Measurements from ENCODE around the gene ETV3L. TPM values are rescaled to one million over a fixed set of nuclear protein-coding genes. Genes with fewer than 3 reads are reported as not detected.

ETV3L gene
- total and polyA plus RNA-seq, 4 donors: 0.10 to 0.17 (median 0.11) TPM; not detected in 1

- no peak overlapping the region for H3K27ac ChIP-seq (ENCODE audit: low read depth, low read length)
- no peaks in the 10 kb centered on the region for H3K27me3 ChIP-seq (ENCODE audit: control insufficient read depth, insufficient read depth, low read length)
- peaks cover 21% of the 10 kb centered on the region for H3K36me3 ChIP-seq (ENCODE audit: control insufficient read depth, insufficient read depth, low read length)
- no peak for DNase-seq (ENCODE audit: low read depth in 4 of 6, low spot score in 6 of 6)
- H3K4me1 ChIP-seq (ENCODE audit: control insufficient read depth, insufficient read depth, low read length): peaks cover 10% of the 10 kb centered on the region
- H3K4me3 ChIP-seq (ENCODE audit: low read depth, low read length): no peak overlapping the region
- no peaks in the 10 kb centered on the region for H3K9me3 ChIP-seq (ENCODE audit: control insufficient read depth, insufficient read depth, low read length)
- WGBS (ENCODE audit: insufficient coverage): no CpG with 5 or more reads among the region's 2 CpGs
Measured at GRCh38 chr1:157133426-157133825, 33.8 kb upstream of the ETV3L start.

- WGBS (ENCODE audit: insufficient coverage): no CpG with 5 or more reads among the region's 2 CpGs
- no peak for DNase-seq (ENCODE audit: low read depth in 4 of 6, low spot score in 6 of 6)
- H3K27ac ChIP-seq (ENCODE audit: low read depth, low read length): no peak overlapping the region
- no peaks in the 10 kb centered on the region for H3K27me3 ChIP-seq (ENCODE audit: control insufficient read depth, insufficient read depth, low read length)
- no peaks in the 10 kb centered on the region for H3K9me3 ChIP-seq (ENCODE audit: control insufficient read depth, insufficient read depth, low read length)
- H3K36me3 ChIP-seq (ENCODE audit: control insufficient read depth, insufficient read depth, low read length): peaks cover 22% of the 10 kb centered on the region
- peaks cover 9% of the 10 kb centered on the region for H3K4me1 ChIP-seq (ENCODE audit: control insufficient read depth, insufficient read depth, low read length)
- no peak overlapping the region for H3K4me3 ChIP-seq (ENCODE audit: low read depth, low read length)
Measured at GRCh38 chr1:157132616-157133167, 33.1 kb upstream of the ETV3L start.

GRCh38 chr1:157132111-157132510 lies 32.5 kb upstream of the ETV3L start:
- Histone ChIP-seq H3K27ac (ENCODE audit: low read depth, low read length) (no peak overlapping the region), H3K9me3 (ENCODE audit: control insufficient read depth, insufficient read depth, low read length) (no peaks in the 10 kb centered on the region), H3K27me3 (ENCODE audit: control insufficient read depth, insufficient read depth, low read length) (no peaks in the 10 kb centered on the region), H3K4me1 (ENCODE audit: control insufficient read depth, insufficient read depth, low read length) (peaks cover 3% of the 10 kb centered on the region), H3K4me3 (ENCODE audit: low read depth, low read length) (no peak overlapping the region), H3K36me3 (ENCODE audit: control insufficient read depth, insufficient read depth, low read length) (peaks cover 26% of the 10 kb centered on the region)
- 100% methylated on average over 2 of the region's 5 CpGs for WGBS (ENCODE audit: insufficient coverage)
- no peak for DNase-seq (ENCODE audit: low read depth in 4 of 6, low spot score in 6 of 6)

DNA sequence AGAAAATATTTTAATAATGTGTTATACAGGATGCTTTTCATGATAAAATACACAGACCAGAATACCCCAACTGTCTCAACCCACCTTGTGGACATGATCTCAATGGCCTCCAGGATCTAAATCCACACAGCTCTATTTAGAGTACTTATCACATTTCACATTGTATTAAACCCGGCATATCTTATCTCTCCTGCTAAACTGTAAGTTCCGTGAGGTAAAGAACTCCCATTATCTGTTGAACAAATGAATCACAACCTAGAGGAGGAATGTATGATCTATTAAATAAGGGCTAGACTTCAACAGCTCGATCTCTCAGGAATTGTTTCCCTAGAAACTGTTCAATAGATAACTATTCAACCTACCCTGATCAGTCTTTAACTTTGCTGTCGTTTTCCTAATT lies 31.7 kb upstream of the ETV3L start:
- no peaks in the 10 kb centered on the region for H3K9me3 ChIP-seq (ENCODE audit: control insufficient read depth, insufficient read depth, low read length)
- peaks cover 34% of the 10 kb centered on the region for H3K36me3 ChIP-seq (ENCODE audit: control insufficient read depth, insufficient read depth, low read length)
- no peak overlapping the region for H3K27ac ChIP-seq (ENCODE audit: low read depth, low read length)
- H3K4me1 ChIP-seq (ENCODE audit: control insufficient read depth, insufficient read depth, low read length): no peaks in the 10 kb centered on the region
- no peaks in the 10 kb centered on the region for H3K27me3 ChIP-seq (ENCODE audit: control insufficient read depth, insufficient read depth, low read length)
- no CpG with 5 or more reads among the region's 4 CpGs for WGBS (ENCODE audit: insufficient coverage)
- DNase-seq (ENCODE audit: low read depth in 4 of 6, low spot score in 6 of 6): no peak
- H3K4me3 ChIP-seq (ENCODE audit: low read depth, low read length): no peak overlapping the region

DNA sequence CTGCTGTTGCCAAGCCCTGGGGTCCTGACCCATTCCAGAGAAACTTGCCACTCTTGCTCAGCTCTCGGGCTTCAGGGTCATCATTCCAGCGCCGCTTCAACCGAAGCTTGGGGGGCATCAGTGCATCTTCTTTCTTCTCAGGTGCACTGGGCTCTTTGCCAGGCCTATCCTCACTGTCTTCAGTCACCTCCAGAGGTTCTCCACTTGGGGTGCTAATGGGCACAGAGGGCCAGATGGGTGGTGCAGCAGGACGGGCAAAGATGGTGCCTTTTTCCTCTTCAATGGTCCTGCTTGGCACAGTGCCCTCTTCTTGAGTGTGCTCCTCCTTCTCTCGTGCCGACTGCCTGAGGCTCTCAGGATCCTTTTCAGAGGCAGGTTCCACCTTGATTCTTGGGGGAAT lies 25.2 kb upstream of the ETV3L start:
- H3K27me3 ChIP-seq (ENCODE audit: control insufficient read depth, insufficient read depth, low read length): no peaks in the 10 kb centered on the region
- H3K4me3 ChIP-seq (ENCODE audit: low read depth, low read length): no peak overlapping the region
- no peak overlapping the region for H3K27ac ChIP-seq (ENCODE audit: low read depth, low read length)
- H3K4me1 ChIP-seq (ENCODE audit: control insufficient read depth, insufficient read depth, low read length): peaks cover 3% of the 10 kb centered on the region
- WGBS (ENCODE audit: insufficient coverage): 77% methylated on average over 7 of the region's 7 CpGs
- H3K36me3 ChIP-seq (ENCODE audit: control insufficient read depth, insufficient read depth, low read length): peaks cover 31% of the 10 kb centered on the region
- DNase-seq (ENCODE audit: low read depth in 4 of 6, low spot score in 6 of 6): no peak
- no peaks in the 10 kb centered on the region for H3K9me3 ChIP-seq (ENCODE audit: control insufficient read depth, insufficient read depth, low read length)

DNA sequence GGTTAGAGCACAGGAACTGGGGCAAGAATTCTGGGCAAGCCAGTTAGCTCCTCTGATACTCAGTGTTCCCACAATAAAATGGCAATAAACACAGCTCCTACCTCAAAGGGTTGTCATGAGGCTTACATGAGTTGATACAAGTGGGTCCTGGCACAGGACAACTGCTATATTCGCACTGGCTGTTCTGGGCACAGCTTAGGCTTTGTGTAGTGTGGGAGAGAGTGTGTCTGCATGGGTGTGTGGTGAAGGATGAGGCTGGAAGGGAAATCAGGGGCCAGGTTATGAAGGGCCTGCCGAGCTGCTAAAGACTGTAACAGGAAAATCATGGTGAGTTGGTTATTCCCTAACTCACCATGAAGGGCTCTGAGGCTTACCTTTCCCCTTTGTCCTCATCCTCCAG lies 19.8 kb upstream of the ETV3L start:
- Histone ChIP-seq H3K36me3 (ENCODE audit: control insufficient read depth, insufficient read depth, low read length) (peaks cover 12% of the 10 kb centered on the region), H3K27me3 (ENCODE audit: control insufficient read depth, insufficient read depth, low read length) (no peaks in the 10 kb centered on the region), H3K4me1 (ENCODE audit: control insufficient read depth, insufficient read depth, low read length) (no peaks in the 10 kb centered on the region), H3K27ac (ENCODE audit: low read depth, low read length) (no peak overlapping the region), H3K9me3 (ENCODE audit: control insufficient read depth, insufficient read depth, low read length) (no peaks in the 10 kb centered on the region), H3K4me3 (ENCODE audit: low read depth, low read length) (no peak overlapping the region)
- 100% methylated on average over 1 of the region's 2 CpGs for WGBS (ENCODE audit: insufficient coverage)
- no peak for DNase-seq (ENCODE audit: low read depth in 4 of 6, low spot score in 6 of 6)

GRCh38 chr1:157119008-157119407 lies 19.4 kb upstream of the ETV3L start:
- H3K4me3 ChIP-seq (ENCODE audit: low read depth, low read length): no peak overlapping the region
- H3K27ac ChIP-seq (ENCODE audit: low read depth, low read length): no peak overlapping the region
- WGBS (ENCODE audit: insufficient coverage): 78% methylated on average over 8 of the region's 9 CpGs
- no peaks in the 10 kb centered on the region for H3K9me3 ChIP-seq (ENCODE audit: control insufficient read depth, insufficient read depth, low read length)
- DNase-seq (ENCODE audit: low read depth in 4 of 6, low spot score in 6 of 6): no peak
- no peaks in the 10 kb centered on the region for H3K27me3 ChIP-seq (ENCODE audit: control insufficient read depth, insufficient read depth, low read length)
- H3K4me1 ChIP-seq (ENCODE audit: control insufficient read depth, insufficient read depth, low read length): no peaks in the 10 kb centered on the region
- H3K36me3 ChIP-seq (ENCODE audit: control insufficient read depth, insufficient read depth, low read length): peaks cover 12% of the 10 kb centered on the region

- 78% methylated on average over 3 of the region's 4 CpGs for WGBS (ENCODE audit: insufficient coverage)
- Histone ChIP-seq H3K9me3 (ENCODE audit: control insufficient read depth, insufficient read depth, low read length) (no peaks in the 10 kb centered on the region), H3K4me1 (ENCODE audit: control insufficient read depth, insufficient read depth, low read length) (no peaks in the 10 kb centered on the region), H3K4me3 (ENCODE audit: low read depth, low read length) (no peak overlapping the region), H3K36me3 (ENCODE audit: control insufficient read depth, insufficient read depth, low read length) (peaks cover 9% of the 10 kb centered on the region), H3K27ac (ENCODE audit: low read depth, low read length) (no peak overlapping the region), H3K27me3 (ENCODE audit: control insufficient read depth, insufficient read depth, low read length) (peaks cover 3% of the 10 kb centered on the region)
- DNase-seq (ENCODE audit: low read depth in 4 of 6, low spot score in 6 of 6): no peak
Measured at GRCh38 chr1:157117527-157118057, 18.0 kb upstream of the ETV3L start.

GRCh38 chr1:157116737-157117103 lies 17.1 kb upstream of the ETV3L start:
- DNase-seq (ENCODE audit: low read depth in 4 of 6, low spot score in 6 of 6): no peak
- no peak overlapping the region for H3K4me3 ChIP-seq (ENCODE audit: low read depth, low read length)
- no peaks in the 10 kb centered on the region for H3K9me3 ChIP-seq (ENCODE audit: control insufficient read depth, insufficient read depth, low read length)
- peaks cover 6% of the 10 kb centered on the region for H3K36me3 ChIP-seq (ENCODE audit: control insufficient read depth, insufficient read depth, low read length)
- H3K27ac ChIP-seq (ENCODE audit: low read depth, low read length): no peak overlapping the region
- H3K4me1 ChIP-seq (ENCODE audit: control insufficient read depth, insufficient read depth, low read length): no peaks in the 10 kb centered on the region
- H3K27me3 ChIP-seq (ENCODE audit: control insufficient read depth, insufficient read depth, low read length): peaks cover 6% of the 10 kb centered on the region

DNA sequence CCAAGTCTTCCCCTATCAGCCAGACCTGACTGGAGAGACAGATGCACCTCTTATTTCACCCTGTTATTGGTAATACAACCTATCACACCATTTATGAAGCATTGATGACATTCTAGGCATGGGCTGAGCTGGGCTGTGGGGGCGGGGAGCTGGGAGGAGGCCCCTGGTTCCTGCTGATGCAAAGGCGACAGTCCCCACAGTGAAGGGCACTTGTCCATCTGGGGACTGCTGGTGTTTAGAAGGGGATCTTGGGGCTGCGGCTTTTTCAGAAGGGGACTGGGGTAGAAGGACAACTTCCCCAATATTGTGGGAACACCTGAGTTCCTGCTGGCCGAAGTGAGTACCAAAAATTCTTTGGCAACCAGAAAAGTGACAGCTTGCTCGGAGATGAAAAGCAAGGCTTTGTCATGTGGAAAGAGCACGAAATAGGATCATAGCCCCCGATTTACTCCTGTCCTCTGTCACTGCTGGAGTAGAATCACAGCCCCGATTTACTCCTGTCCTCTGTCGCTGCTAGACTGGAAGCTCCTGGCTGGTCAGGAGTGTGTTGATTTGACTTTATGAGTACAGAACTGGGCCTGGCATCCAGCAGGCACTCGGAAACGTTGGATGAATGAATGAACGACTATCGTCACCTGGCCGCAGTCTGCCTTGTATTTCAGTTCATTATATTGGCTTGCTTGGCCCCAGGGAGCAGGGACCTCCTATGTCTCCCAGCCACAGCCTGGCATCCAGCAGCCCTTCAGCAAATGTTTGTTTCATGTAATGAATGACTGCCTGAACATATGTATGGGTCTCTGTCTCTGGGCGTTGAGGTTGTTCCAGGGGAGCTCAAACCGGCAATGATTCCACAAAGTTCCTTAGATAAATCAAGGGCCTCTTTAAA lies 16.5 kb upstream of the ETV3L start:
- Histone ChIP-seq H3K27ac (ENCODE audit: low read depth, low read length) (no peak overlapping the region), H3K4me3 (ENCODE audit: low read depth, low read length) (no peak overlapping the region), H3K9me3 (ENCODE audit: control insufficient read depth, insufficient read depth, low read length) (no peaks in the 10 kb centered on the region), H3K27me3 (ENCODE audit: control insufficient read depth, insufficient read depth, low read length) (peaks cover 7% of the 10 kb centered on the region), H3K36me3 (ENCODE audit: control insufficient read depth, insufficient read depth, low read length) (peaks cover 6% of the 10 kb centered on the region), H3K4me1 (ENCODE audit: control insufficient read depth, insufficient read depth, low read length) (peaks cover 4% of the 10 kb centered on the region)
- WGBS (ENCODE audit: insufficient coverage): 59% methylated on average over 15 of the region's 16 CpGs
- no peak for DNase-seq (ENCODE audit: low read depth in 4 of 6, low spot score in 6 of 6)

All from spinal cord (tissue), 10 donors.